ENCODE results near the gene MAX. TPM values are rescaled to one million over a fixed set of nuclear protein-coding genes. Genes with fewer than 3 reads are reported as not detected.

Gene MAX
- polyA plus RNA-seq, 1 donor from 2014 or later: 55.3 TPM

- TF ChIP-seq POLR2AphosphoS5 (IDR thresholded peaks at IDR 0.05) (no peak), TAF1 (IDR thresholded peaks at IDR 0.05; ENCODE audit: low read depth) (no peak), EZH2 (IDR thresholded peaks at IDR 0.05; ENCODE audit: borderline replicate concordance, insufficient read depth, low read length, poor library complexity, severe bottlenecking) (no peak), EP300 (conservative IDR thresholded peaks at IDR 0.05; ENCODE audit: poor library complexity, severe bottlenecking) (no peak), RAD21 (conservative IDR thresholded peaks at IDR 0.05) (no peak), SMC3 (conservative IDR thresholded peaks at IDR 0.05; ENCODE audit: poor library complexity) (no peak), MXI1 (conservative IDR thresholded peaks at IDR 0.05; ENCODE audit: poor library complexity, severe bottlenecking) (no peak)
- TF ChIP-seq, protein P1, sequence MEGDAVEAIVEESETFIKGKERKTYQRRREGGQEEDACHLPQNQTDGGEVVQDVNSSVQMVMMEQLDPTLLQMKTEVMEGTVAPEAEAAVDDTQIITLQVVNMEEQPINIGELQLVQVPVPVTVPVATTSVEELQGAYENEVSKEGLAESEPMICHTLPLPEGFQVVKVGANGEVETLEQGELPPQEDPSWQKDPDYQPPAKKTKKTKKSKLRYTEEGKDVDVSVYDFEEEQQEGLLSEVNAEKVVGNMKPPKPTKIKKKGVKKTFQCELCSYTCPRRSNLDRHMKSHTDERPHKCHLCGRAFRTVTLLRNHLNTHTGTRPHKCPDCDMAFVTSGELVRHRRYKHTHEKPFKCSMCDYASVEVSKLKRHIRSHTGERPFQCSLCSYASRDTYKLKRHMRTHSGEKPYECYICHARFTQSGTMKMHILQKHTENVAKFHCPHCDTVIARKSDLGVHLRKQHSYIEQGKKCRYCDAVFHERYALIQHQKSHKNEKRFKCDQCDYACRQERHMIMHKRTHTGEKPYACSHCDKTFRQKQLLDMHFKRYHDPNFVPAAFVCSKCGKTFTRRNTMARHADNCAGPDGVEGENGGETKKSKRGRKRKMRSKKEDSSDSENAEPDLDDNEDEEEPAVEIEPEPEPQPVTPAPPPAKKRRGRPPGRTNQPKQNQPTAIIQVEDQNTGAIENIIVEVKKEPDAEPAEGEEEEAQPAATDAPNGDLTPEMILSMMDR (IDR thresholded peaks at IDR 0.05; ENCODE audit: poor library complexity, severe bottlenecking): no peak
- TF ChIP-seq, protein P2, sequence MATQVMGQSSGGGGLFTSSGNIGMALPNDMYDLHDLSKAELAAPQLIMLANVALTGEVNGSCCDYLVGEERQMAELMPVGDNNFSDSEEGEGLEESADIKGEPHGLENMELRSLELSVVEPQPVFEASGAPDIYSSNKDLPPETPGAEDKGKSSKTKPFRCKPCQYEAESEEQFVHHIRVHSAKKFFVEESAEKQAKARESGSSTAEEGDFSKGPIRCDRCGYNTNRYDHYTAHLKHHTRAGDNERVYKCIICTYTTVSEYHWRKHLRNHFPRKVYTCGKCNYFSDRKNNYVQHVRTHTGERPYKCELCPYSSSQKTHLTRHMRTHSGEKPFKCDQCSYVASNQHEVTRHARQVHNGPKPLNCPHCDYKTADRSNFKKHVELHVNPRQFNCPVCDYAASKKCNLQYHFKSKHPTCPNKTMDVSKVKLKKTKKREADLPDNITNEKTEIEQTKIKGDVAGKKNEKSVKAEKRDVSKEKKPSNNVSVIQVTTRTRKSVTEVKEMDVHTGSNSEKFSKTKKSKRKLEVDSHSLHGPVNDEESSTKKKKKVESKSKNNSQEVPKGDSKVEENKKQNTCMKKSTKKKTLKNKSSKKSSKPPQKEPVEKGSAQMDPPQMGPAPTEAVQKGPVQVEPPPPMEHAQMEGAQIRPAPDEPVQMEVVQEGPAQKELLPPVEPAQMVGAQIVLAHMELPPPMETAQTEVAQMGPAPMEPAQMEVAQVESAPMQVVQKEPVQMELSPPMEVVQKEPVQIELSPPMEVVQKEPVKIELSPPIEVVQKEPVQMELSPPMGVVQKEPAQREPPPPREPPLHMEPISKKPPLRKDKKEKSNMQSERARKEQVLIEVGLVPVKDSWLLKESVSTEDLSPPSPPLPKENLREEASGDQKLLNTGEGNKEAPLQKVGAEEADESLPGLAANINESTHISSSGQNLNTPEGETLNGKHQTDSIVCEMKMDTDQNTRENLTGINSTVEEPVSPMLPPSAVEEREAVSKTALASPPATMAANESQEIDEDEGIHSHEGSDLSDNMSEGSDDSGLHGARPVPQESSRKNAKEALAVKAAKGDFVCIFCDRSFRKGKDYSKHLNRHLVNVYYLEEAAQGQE (IDR thresholded peaks at IDR 0.05; ENCODE audit: borderline replicate concordance): no peak
Observed at GRCh38 chr14:65052832-65053231, 49.5 kb downstream of the MAX start.

DNA sequence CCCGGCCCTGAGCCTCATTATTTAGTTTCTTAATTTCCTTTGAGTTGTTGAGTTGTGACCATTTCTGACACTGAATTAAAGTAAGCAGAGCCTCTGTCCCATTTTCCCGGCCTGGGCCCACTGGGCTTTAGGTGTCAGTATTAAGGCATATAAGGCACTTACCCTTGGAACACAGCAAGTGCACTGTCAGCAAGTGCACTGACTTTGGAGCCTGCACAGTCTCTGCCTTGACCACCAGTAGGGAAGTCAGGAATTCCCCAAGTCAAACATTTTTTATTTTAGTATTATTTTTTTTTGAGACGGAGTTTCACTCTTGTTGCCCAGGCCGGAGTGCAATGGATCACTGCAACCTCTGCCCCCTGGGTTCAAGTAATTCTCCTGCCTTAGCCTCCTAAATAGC is 56.6 kb downstream of the MAX start:
- Histone ChIP-seq H2AFZ (ENCODE audit: low read depth, low read length) (no peak overlapping the region), H3F3A (ENCODE audit: insufficient read depth, low read length, poor library complexity, severe bottlenecking) (no peaks in the 10 kb centered on the region), H3K79me2 (replicated peaks; ENCODE audit: insufficient read depth, low read length) (no peaks in the 10 kb centered on the region), H3K9me3 (ENCODE audit: low read length) (no peaks in the 10 kb centered on the region), H3K4me3 (ENCODE audit: low read length) (no peak overlapping the region), H3K4me2 (ENCODE audit: low read length) (no peak overlapping the region), H4K20me1 (ENCODE audit: insufficient read depth) (no peaks in the 10 kb centered on the region), H3K36me3 (ENCODE audit: insufficient read depth, low read length) (no peaks in the 10 kb centered on the region), H3K27ac (ENCODE audit: low read length) (no peak overlapping the region), H3K9me2 (ENCODE audit: insufficient read depth, low read length) (no peaks in the 10 kb centered on the region), H3K27me3 (ENCODE audit: insufficient read depth, low read depth, low read length) (no peaks in the 10 kb centered on the region), H3K9ac (ENCODE audit: low read length) (no peak overlapping the region)
- TF ChIP-seq, protein P1 (IDR thresholded peaks at IDR 0.05; ENCODE audit: poor library complexity, severe bottlenecking): no peak
- TF ChIP-seq TAF1 (IDR thresholded peaks at IDR 0.05; ENCODE audit: low read depth) (no peak), EZH2 (IDR thresholded peaks at IDR 0.05; ENCODE audit: borderline replicate concordance, insufficient read depth, low read length, poor library complexity, severe bottlenecking) (no peak), SMC3 (conservative IDR thresholded peaks at IDR 0.05; ENCODE audit: poor library complexity) (no peak), RAD21 (conservative IDR thresholded peaks at IDR 0.05) (no peak), MXI1 (conservative IDR thresholded peaks at IDR 0.05; ENCODE audit: poor library complexity, severe bottlenecking) (no peak), POLR2AphosphoS5 (IDR thresholded peaks at IDR 0.05) (no peak), EP300 (conservative IDR thresholded peaks at IDR 0.05; ENCODE audit: poor library complexity, severe bottlenecking) (no peak)
- TF ChIP-seq, protein P2 (IDR thresholded peaks at IDR 0.05; ENCODE audit: borderline replicate concordance): no peak

More at GRCh38 chr14:65052832-65053231, 49.5 kb downstream of the MAX start:
- Histone ChIP-seq H4K20me1 (ENCODE audit: insufficient read depth) (no peaks in the 10 kb centered on the region), H3K9ac (ENCODE audit: low read length) (no peak overlapping the region), H3K27me3 (ENCODE audit: insufficient read depth, low read depth, low read length) (no peaks in the 10 kb centered on the region), H3K9me3 (ENCODE audit: low read length) (no peaks in the 10 kb centered on the region), H2AFZ (ENCODE audit: low read depth, low read length) (no peak overlapping the region), H3K4me2 (ENCODE audit: low read length) (no peak overlapping the region), H3K79me2 (replicated peaks; ENCODE audit: insufficient read depth, low read length) (no peaks in the 10 kb centered on the region), H3K36me3 (ENCODE audit: insufficient read depth, low read length) (no peaks in the 10 kb centered on the region), H3F3A (ENCODE audit: insufficient read depth, low read length, poor library complexity, severe bottlenecking) (no peaks in the 10 kb centered on the region), H3K9me2 (ENCODE audit: insufficient read depth, low read length) (no peaks in the 10 kb centered on the region), H3K4me3 (ENCODE audit: low read length) (no peak overlapping the region), H3K27ac (ENCODE audit: low read length) (no peak overlapping the region)
